Left ventricle myocardium superior (tissue), 1 donor: ENCODE measurements around the gene IGHMBP2. TPM values are rescaled to one million over a fixed set of nuclear protein-coding genes. Genes with fewer than 3 reads are reported as not detected.
"Not testable (repeated sequence)": the region's sequence is repeated elsewhere in the genome, so short reads cannot be mapped to it uniquely, and the experiment has no call there.

ENCODE experiments used
- ATAC-seq: fragments of 200-7000 bp; cut with Tn5 transposase; one replicate; pipeline ENCODE4 v1.9.1; 2020; ENCODE audit warnings: mild to moderate bottlenecking, moderate library complexity
- DNase-seq: peaks from one replicate; pipeline ENCODE4 v3.0.0-alpha.2; 2020
- intact Hi-C: fragments of 100-400 bp; cut with micrococcal nuclease; formaldehyde crosslinking; loops from one replicate; pipeline ENCODE4 v1.11.0; 2022
- long read RNA-seq: library from polyadenylated mRNA; unstranded; transcript quantifications from one replicate; pipeline ENCODE4 v2.0.0, GENCODE V29; 2021
- total RNA-seq: library from RNA; stranded (reverse); fragmentation: NEBNext Ultra II Directional; extraction: Animal tissue kit (Norgen Biotek cat#: 25700); gene quantifications from one replicate; pipeline ENCODE4 v1.2.1, GENCODE V29; 2021
- donor health status: DM: no; HTN: yes; CAD: no; lungs with severe emphysema.

Gene IGHMBP2
- 14.7 TPM for total RNA-seq
- long read RNA-seq, partial matches to known transcripts = 22 of 32 reads
- long read RNA-seq, other reads (novel, unspliced or antisense) = 9 of 32 reads

- intact Hi-C loops = no loop called here
- peak; percentile 93 for DNase-seq
- ATAC-seq = peak; percentile 96
Measured at GRCh38 chr11:68903288-68904247, at the start of gene IGHMBP2, which contains the start of gene MRPL21. Gene IGHMBP2 (plus strand): TSS chr11:68903891. CDS start chr11:68903953, 62 bp downstream. Gene MRPL21 (minus strand): TSS chr11:68903832. CDS start chr11:68903810, 22 bp downstream.

GRCh38 chr11:68854273-68854958 is 49.3 kb upstream of the IGHMBP2 start:
- intact Hi-C loops = no loop called here
- ATAC-seq = no peak
- DNase-seq = no peak

DNA sequence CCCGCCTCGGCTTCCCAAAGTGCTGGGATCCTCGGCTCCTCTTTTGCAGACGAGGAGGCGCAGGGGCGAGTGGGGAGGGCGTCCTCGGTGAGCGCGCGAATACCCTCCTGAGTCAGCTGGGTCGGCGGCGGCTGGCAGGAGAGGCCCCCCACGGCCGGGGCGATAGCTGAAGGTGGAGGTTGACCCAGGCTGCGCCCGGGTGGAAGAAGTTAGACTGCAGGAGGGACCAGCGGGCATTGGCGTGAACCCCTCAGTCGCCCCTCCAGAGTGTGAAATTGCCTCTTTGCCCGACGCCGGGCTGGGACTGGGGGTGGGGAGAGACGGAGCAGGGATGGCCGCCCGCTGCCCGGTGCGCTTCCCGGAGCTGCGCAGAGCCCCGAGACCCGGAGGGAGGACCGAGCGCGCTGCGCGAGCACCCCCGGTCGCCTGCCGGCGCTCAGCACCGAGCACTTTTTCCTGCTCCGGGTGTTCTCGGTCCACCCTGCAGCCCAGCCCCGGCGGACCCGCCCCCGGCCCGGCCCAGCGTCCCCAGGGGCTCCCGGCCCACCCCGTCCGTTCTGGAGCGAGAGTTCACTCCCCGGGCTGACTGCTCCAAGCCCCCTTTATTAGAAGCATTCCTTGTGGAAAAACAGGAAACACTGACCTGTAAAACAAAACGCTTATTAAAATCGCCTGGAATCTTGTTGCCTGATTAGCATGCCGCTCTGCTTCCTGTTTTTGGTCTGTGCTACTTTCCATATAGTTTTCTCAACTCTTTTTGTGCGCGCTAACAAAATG is 48.3 kb upstream of the IGHMBP2 start:
- intact Hi-C loops = no loop called here

GRCh38 chr11:68856425-68857030 is 47.2 kb upstream of the IGHMBP2 start:
- intact Hi-C loops, ATAC-seq, DNase-seq: not testable (repeated sequence)

More for the DNA sequence above, 48.3 kb upstream of the IGHMBP2 start:
- DNase-seq = peak; percentile 69
- ATAC-seq = peak; percentile 84

GRCh38 chr11:68857037-68857586 is 46.6 kb upstream of the IGHMBP2 start:
- DNase-seq (no peak), ATAC-seq (no peak)
- intact Hi-C loops = no loop called here

GRCh38 chr11:68859123-68859522 is 44.6 kb upstream of the IGHMBP2 start:
- no peak for ATAC-seq
- intact Hi-C loops = no loop called here

DNA sequence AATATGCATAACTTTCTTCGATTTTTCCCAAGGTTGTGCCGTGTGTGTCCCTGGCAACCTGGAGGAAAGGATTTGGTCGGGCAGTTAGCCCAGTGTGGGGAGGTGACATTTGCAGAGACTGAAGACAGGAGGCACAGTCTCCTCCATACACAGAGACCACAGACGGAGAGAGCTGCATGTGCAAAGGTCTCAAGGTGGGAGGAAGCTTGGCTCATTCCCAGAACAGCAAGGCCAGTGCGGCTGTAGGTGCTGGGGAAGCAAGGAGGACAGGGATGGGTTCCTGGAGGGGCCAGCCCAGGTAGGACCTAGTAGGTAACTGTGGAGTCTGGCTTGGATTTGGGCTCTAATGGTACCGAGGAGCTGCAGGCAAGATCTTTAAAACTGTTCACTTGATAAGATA is 41.3 kb upstream of the IGHMBP2 start:
- intact Hi-C loops = no loop called here
- DNase-seq (no peak), ATAC-seq (no peak)

More at GRCh38 chr11:68859123-68859522, 44.6 kb upstream of the IGHMBP2 start:
- DNase-seq = no peak

- no peak for ATAC-seq
- intact Hi-C loops = no loop called here
- DNase-seq = no peak
Measured at GRCh38 chr11:68863553-68864265, 40.0 kb upstream of the IGHMBP2 start.

- ATAC-seq (no peak), DNase-seq (no peak)
- intact Hi-C loops = no loop called here
Measured at GRCh38 chr11:68865241-68865640, 38.5 kb upstream of the IGHMBP2 start.

DNA sequence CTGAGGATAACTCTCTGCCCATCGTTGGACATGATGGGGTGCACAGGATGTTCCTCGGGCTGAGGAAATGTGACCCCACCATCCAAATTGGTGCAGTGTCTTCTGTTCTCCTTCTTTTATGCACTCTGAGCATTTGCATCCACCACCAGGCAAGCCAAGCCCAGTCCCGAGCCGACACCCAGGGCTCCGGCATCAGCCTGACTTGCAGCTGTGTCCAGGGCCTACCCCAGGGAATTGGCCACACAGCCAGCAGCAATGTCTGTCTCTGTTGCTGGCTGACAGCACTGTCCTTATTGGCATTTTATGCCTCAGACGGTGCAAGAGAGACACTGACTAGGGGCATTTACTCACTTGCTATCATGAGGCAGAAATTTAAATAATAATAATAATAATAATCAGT is 36.6 kb upstream of the IGHMBP2 start:
- ATAC-seq = no peak
- DNase-seq = no peak
- intact Hi-C loops = no loop called here

GRCh38 chr11:68868221-68868835 is 35.4 kb upstream of the IGHMBP2 start:
- ATAC-seq = no peak
- intact Hi-C loops = no loop called here
- DNase-seq = no peak

GRCh38 chr11:68870470-68870869 is 33.2 kb upstream of the IGHMBP2 start:
- intact Hi-C loops = no loop called here
- ATAC-seq (peak; percentile 31), DNase-seq (no peak)

DNA sequence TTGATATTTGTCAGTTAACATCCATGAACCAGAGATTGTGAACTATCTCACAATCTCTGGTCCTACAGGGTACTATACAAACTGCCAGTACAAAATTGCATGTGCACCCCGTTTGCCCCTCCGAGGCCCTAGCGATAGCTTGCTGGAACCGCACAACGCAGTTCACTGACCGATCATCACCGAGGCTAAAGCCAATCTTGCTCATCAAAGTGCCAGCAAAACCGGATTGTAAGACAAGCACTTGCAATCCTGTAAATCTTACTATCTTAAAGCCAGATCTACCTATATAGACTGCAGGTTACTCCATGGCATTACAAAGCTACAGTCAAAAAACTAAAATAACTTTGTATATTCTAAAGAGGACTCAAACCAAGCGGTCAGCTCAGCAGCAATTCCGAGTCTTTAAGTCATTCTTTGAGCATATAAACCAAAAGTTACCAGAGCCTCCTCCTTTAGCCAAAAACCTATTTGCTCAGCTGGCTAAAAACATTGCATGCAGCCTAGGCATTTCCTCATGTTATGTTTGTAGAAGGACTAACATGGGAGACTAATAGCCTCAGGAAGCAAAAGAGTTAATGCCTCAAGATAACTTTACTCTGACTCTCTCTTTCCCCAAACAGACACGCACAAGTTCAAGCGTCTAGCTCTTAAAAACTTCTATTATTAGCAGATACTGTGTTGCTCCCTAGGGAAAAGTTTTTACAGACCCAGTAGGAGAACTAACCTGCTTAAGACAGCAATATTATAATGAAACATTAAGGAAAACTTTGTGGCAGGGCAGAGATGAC is 31.3 kb upstream of the IGHMBP2 start:
- DNase-seq (no peak), ATAC-seq (peak; percentile 45)
- intact Hi-C loops = no loop called here

DNA sequence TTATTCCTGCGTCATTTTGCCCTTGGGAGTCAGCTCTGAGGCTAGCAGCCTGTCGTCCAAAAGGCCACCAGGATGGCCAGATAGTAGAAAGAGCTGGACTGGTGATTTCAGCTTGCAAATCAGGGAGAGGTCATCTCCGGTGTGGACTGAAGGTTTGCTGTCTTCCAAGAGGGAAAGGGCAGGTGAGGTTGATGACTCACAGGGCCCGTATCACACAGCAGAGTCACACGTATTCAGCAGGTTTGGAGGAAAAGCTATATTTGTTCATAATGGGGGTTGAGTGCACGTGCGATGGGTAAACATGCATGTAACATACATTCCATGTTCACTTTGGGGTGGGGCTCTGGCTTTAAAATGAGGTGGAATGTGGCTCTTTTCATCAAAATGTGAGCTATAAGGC is 25.7 kb upstream of the IGHMBP2 start:
- no peak for ATAC-seq
- DNase-seq = no peak
- intact Hi-C loops = no loop called here

- intact Hi-C loops = no loop called here
- DNase-seq = no peak
- no peak for ATAC-seq
Measured at GRCh38 chr11:68880851-68881250, 22.8 kb upstream of the IGHMBP2 start.

DNA sequence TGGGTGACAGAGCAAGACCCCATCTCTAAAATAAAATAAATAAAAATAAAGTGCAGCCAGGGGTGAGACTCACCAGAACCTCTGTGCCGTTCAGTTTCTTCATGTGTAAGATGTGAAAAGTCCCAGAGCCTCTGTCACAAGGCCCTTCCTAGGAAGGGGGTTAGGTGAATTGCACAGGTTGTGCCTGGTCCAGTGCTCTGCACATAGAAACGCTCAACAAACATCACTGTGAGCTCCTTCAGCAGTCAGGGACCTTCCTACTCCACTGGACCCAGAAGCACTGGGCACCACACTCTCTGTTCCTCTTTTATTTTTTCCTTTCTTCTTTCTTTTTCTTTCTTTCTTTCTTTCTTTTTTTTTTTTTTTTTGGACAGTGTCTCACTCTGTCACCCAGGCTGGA is 22.4 kb upstream of the IGHMBP2 start:
- ATAC-seq (no peak), DNase-seq (no peak)
- intact Hi-C loops = no loop called here

GRCh38 chr11:68882391-68882790 is 21.3 kb upstream of the IGHMBP2 start:
- intact Hi-C loops = no loop called here
- ATAC-seq = no peak
- no peak for DNase-seq
